Measurements from ENCODE around the gene DGKB.
"Not testable (repeated sequence)": the region's sequence is repeated elsewhere in the genome, so short reads cannot be mapped to it uniquely, and the experiment has no call there.

The DGKB gene

GRCh38 chr7:14582010-14582409 is 320.5 kb downstream of the DGKB start:
- DNase-seq (ENCODE audit: low spot score) = no peak

- DNase-seq (ENCODE audit: low spot score) = no peak
Observed at GRCh38 chr7:14579971-14580370, 322.6 kb downstream of the DGKB start.

- DNase-seq (ENCODE audit: low spot score) = no peak
Observed at GRCh38 chr7:14576578-14576977, 326.0 kb downstream of the DGKB start.

DNA sequence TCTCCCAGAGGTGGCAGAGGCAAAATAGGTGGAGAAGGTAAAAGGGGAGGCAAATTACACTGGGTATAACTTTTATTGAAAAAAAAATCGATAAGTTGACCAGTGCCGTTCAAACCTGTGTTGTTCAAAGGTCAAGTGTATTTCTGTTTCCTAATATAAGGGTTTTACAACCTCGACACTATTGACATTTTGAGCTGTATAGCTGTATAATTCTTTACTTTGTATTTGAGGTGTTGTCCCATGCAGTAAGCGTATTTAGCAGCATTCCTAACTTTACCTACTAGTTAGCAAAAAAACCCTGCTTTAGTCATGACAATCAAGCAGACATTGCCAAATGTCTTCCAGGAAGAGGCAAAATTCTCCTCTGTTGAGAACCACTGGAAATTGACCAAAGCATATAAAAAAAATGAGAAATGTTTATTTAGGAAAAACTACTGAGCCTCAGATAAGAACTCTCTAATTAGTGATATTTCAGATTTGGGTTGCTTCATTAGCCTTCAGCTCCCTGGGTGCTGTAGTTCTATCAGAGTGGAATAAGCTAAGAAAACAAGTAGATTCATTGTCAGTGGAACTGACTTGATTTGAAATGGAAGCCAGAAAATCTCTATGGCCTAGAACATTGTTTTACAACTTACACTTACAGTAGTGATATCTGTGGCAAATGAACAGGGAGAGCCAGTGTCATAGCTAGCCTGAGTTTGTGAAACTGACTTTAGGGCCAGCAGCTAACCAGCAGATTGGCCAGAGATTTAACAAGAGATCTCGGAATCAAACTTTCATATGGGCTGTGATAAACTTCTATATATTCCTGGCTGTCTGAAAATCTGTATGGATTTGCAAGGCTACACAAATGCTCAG is 331.6 kb downstream of the DGKB start:
- DNase-seq (ENCODE audit: low spot score) = no peak

DNA sequence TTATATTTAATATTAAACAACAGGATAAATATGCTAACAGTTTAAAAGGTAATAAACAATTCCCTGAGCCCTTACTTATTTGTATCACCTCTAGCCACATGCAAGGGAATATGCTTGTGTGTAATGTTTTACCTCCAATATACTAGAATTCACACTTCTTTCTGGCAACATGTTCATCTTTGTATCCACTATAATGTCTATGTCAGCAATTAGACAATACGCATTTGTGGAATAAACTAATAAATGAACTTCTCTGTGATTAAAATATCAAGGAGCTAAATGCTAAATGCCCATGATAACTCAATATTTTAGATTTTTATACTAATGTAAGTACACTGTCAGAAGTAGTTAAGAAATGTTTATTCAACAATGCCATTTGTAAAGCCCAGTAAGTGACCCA is 350.5 kb downstream of the DGKB start:
- DNase-seq (ENCODE audit: low spot score) = no peak

GRCh38 chr7:14551310-14551709 is 351.2 kb downstream of the DGKB start:
- no peak for DNase-seq (ENCODE audit: low spot score)

DNA sequence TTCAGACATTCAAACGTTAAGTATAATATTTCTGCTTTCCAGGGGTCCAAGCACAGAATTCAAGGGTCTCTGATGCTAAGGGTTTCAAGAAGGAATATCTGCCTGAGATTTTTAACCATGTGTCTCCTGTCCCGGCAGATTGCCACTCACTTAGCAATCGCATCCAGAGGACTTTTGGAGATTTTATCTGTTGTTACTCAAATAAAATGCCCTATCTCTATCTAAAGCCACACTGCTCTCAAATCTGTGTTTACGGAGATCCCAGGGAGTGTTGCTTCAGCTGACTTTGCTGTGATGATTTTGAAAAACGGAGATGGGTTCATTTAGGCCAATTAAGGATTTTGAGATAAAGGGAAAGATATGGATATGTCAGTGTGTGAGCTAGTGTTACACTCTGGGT is 359.9 kb downstream of the DGKB start:
- DNase-seq (ENCODE audit: low spot score) = no peak

- no peak for DNase-seq (ENCODE audit: low spot score)
Observed at GRCh38 chr7:14521183-14521582, 381.4 kb downstream of the DGKB start.

GRCh38 chr7:14510268-14510667 is 392.3 kb downstream of the DGKB start:
- no peak for DNase-seq (ENCODE audit: low spot score)

DNA sequence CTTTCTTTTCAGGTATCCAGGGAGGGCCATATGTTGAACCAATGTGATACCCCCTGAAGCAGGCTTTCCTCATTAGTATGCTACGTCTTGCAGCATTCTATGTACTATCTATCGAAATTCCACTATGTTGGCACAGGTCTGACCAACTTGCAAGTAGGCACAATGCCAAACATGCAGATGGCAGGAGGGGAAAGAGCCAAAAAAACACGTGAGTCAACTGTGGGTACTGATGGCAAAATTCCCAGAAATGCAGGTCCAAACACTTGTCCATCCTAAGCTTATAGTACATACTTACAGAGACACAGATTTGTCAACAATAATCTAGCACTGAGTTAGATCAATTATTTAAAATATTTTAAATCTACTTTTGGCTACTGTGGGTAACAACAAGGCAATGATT is 394.9 kb downstream of the DGKB start:
- no peak for DNase-seq (ENCODE audit: low spot score)

- no peak for DNase-seq (ENCODE audit: low spot score)
Observed at GRCh38 chr7:14505906-14506305, 396.6 kb downstream of the DGKB start.

DNA sequence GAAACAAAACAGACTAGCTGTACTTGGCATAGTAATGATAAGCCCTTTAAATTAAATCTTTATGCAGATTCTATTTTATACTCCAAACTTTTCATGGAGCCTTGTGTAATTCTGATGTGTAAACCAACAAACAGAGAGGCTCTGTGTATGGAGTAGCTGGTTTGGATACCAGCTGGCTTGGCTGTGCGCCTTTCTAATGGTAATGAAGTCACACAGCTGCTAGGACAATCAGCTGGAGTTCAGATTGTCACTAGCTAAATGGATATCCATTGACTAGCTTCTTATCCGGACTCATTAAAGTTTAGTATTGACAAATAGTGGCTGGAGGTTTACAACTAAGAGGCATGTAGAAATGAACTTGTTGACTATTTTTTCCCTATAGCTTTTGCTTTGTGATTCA is 398.4 kb downstream of the DGKB start:
- no peak for DNase-seq (ENCODE audit: low spot score)

DNA sequence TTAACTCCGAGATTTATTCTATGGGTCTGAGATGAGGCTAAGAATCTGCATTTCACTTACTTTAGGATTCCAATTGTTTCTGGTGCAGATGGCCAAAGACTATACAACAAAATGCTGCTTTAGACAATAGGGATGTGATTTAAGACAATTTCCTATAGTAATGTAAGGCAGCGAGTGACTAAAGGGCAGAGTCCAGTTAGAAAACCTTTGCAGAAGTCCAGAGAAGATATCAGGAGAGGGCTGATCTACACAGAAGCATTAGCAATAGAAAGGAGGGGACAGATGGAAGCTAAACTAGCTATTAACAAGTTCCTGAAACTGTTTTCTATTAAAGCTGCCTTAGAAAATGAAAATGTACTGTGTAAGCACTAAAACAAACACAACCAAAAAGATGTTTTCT is 398.9 kb downstream of the DGKB start:
- no peak for DNase-seq (ENCODE audit: low spot score)

DNA sequence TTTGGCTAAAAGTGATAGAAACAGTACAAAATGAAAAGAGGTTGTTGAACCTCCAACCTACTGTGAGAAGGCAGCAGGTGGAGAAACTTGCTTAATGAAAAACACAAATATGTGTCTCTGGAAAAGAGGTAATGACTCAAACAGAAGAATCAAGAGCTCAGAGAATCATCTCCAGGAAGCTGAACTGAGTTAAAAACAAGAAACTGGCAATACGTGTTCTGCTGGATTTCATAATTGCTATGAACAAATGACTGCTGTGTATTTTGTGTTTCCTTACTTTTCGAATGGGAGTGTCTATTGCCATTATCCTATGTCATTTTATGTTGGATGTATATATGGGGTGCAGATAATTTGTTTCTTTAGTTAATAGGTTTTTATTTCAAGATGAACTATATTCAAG is 401.1 kb downstream of the DGKB start:
- DNase-seq (ENCODE audit: low spot score) = no peak

DNA sequence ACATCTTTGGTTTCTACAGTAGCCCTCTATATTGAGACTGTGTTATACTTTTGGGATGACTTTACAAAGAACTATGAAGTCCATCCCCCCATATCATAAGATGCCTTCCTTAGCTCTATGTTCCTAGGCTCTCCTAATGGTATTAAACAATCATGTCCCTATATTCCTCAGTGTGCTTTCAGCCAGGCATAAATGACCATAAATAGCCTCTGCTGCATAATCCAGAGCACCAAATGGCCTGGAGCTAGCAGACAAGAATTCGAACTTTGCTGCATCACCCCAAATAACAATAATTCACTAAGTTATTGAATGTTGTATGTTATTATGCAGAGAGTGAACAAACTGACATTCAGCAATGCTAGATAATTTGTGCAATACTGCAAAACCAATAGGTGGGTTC is 405.2 kb downstream of the DGKB start:
- no peak for DNase-seq (ENCODE audit: low spot score)

DNA sequence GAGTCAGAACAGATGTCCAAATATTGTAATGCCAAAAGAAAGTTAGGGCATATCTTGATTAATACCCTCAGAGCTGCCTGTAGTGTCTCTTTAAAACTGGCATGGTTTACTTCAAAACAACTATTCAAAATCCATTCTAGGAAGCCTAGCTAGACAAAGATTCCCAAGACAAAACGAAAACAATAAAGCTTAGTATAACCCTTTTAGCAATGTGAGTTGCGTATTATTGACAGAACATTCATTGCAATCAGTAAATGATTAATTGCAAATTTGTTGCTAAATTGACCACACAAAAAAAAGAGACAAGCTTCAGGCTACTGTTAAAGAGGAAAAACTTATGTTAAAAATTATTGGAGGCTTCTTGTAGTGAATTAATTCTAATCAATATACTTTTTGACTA is 406.9 kb downstream of the DGKB start:
- DNase-seq (ENCODE audit: low spot score) = no peak

DNA sequence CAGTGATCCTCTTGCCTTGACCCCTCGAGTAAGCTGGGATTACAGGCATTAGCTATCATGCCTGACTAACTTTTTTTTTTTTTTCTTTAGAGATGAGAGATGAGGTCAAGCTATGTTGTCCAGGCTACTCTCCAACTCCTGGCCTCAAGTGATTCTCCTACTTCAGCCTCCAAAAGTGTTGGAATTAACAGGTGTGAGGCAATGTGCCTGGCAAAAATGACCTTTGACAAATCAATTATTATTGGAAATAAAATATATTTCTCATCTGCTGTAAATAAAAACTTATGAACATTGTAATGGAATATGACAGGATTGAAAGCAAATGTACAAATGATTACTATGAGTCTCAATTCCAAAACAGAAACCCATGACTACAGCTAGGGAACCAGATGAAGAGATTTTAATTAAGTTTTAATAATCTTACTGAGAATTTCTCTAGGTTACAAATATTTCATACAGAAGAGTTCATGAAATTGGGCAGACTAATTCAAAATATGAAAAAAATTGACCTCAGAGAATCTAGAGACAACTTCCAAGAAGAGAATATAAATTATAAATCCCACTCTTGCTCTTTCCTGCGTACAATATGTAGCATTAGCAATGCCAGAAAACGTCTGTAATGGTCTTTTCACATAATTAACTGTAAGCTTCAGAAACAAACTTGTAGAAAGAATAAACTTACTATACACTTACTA is 414.7 kb downstream of the DGKB start:
- no peak for DNase-seq (ENCODE audit: low spot score)

DNA sequence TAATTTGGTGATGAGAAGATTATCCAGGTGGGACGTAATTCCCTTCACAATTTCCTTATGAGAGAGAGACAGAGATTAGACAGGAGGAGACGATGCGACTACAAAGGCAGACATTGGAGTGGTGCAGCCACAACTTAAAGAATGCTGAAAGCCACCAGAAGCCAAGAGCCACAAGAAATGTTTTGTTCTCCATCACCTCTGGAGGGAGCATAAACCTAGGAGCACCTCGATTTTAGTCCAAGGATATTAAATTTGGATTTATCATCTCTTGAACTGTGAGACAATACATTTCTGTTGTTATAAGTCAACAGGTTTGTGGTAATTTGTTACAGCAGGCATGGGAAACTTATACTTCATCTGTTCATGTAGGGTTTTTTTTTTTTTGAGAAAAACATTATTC is 418.9 kb downstream of the DGKB start:
- no peak for DNase-seq (ENCODE audit: low spot score)

GRCh38 chr7:14480281-14480680 is 422.3 kb downstream of the DGKB start:
- DNase-seq (ENCODE audit: low spot score) = no peak

GRCh38 chr7:14478834-14479510 is 423.6 kb downstream of the DGKB start:
- DNase-seq (ENCODE audit: low spot score) = no peak

- not testable (repeated sequence) for DNase-seq (ENCODE audit: low spot score)
Observed at GRCh38 chr7:14461716-14462115, 440.8 kb downstream of the DGKB start.

GRCh38 chr7:14458846-14459245 is 443.7 kb downstream of the DGKB start:
- DNase-seq (ENCODE audit: low spot score) = not testable (repeated sequence)

Data from activated CD4-positive, alpha-beta T cell treated with anti-CD3 and anti-CD28 coated beads, Interleukin-2, Interleukin-4, amounts not matched to agents 100 ng/mL and 50 ng/mL, durations not matched to agents 16 hours and 8 hours (primary cell).